GM12878 (cell line): ENCODE measurements around the gene ADAM19.
A peak's percentile ranks its signal among the peaks of the same experiment; 100 is the strongest.

Source experiments
- CTCF ChIP-seq, 3 experiments: IDR thresholded peaks in 2 of 3; conservative IDR thresholded peaks in 1 of 3; 2 replicates each; pipeline ENCODE4 v1.5.1; 2011; ENCODE audit warnings: low read depth in 3 of 3, low read length in 3 of 3, mild to moderate bottlenecking in 3 of 3, control low read depth in 2 of 3, moderate library complexity in 2 of 3, inconsistent platforms in 1 of 3, mixed read lengths in 1 of 3; ENCODE audit not compliant: control insufficient read depth in 2 of 3, insufficient read depth in 1 of 3; ENCODE audit errors: extremely low read depth in 1 of 3
- POLR2AphosphoS5 ChIP-seq: IDR thresholded peaks from 2 replicates; pipeline ENCODE4 v1.6.1; 2011; ENCODE audit warnings: mild to moderate bottlenecking, low read length, inconsistent platforms
- STAT3 ChIP-seq: IDR thresholded peaks from 2 replicates; pipeline ENCODE4 v1.6.1; 2011; ENCODE audit warnings: low read depth, low read length, improper control_type of control experiment

- TF ChIP-seq CTCF (IDR thresholded peaks at IDR 0.05 in 2 of 3, conservative IDR thresholded peaks at IDR 0.05 in 1 of 3; ENCODE audit: control insufficient read depth in 2 of 3, extremely low read depth in 1 of 3, insufficient read depth in 1 of 3, low read depth in 3 of 3, low read length in 3 of 3) (peak in 2 of 3 experiments; percentile 6 to 38; a peak in 2 of 6 replicates), POLR2AphosphoS5 (no peak), STAT3 (no peak)
Observed at GRCh38 chr5:157469073-157469472, 106.5 kb downstream of the ADAM19 start.
